Psoas muscle (tissue), 8 donors: ENCODE measurements around the gene ATP9B. TPM values are rescaled to one million over a fixed set of nuclear protein-coding genes. Genes with fewer than 3 reads are reported as not detected.

Experiments
- ATAC-seq, 4 donors: fragments of 200-7000 bp; cut with Tn5 transposase; one replicate each; pipeline ENCODE4 v1.9.1; 2020; ENCODE audit warnings: moderate library complexity in 3 of 4, mild to moderate bottlenecking in 2 of 4
- DNase-seq, 2 donors: peaks; one replicate each; pipeline ENCODE4 v3.0.0-alpha.2; 2020
- H3K27ac ChIP-seq: fragments of 200-600 bp; one replicate; pipeline ENCODE4 v1.8.0; 2022
- H3K27me3 ChIP-seq, 3 donors: fragments of 200-600 bp in 1 of 3; one replicate each; pipeline versions ENCODE4 v1.6.1 to v1.8.0; 2013 to 2022; ENCODE audit warnings: low read length in 2 of 3, mild to moderate bottlenecking in 2 of 3, moderate library complexity in 1 of 3; ENCODE audit not compliant: insufficient read depth in 3 of 3
- H3K36me3 ChIP-seq, 2 donors: fragments of 200-600 bp in 1 of 2; one replicate each; pipeline versions ENCODE4 v1.6.1 to v1.8.0; 2013 to 2022; ENCODE audit warnings: low read depth in 1 of 2, mild to moderate bottlenecking in 1 of 2, moderate library complexity in 1 of 2; ENCODE audit not compliant: insufficient read depth in 1 of 2
- H3K4me1 ChIP-seq: fragments of 200-600 bp; one replicate; pipeline ENCODE4 v1.8.0; 2022
- H3K4me3 ChIP-seq: fragments of 200-600 bp; one replicate; pipeline ENCODE4 v1.8.0; 2022; ENCODE audit warnings: mild to moderate bottlenecking
- H3K9me3 ChIP-seq: fragments of 200-600 bp; one replicate; pipeline ENCODE4 v1.8.0; 2022
- CTCF ChIP-seq: fragments of 200-600 bp; IDR thresholded peaks from one replicate; pipeline ENCODE4 v1.8.0; 2022; ENCODE audit warnings: antibody characterized with exemption
- WGBS, 3 donors: extraction: QIAGEN DNeasy Blood & Tissue Kit; methylation state at CpG; one replicate each; pipeline versions ENCODE4 v1.1.6 to v1.1.7; 2013; 5-methylcytosine and 5-hydroxymethylcytosine counted together
- intact Hi-C, 2 donors: fragments of 100-400 bp; cut with DNase I; formaldehyde crosslinking; loops; one replicate each; pipeline versions ENCODE4 v1.11.0 to v1.14.2; 2022
- polyA plus RNA-seq, 3 donors: library from polyadenylated mRNA; stranded (reverse); fragments of 200-250 nt; gene quantifications; one replicate each; pipeline ENCODE4 v1.2.3, GENCODE V29; 2013
- total RNA-seq, 4 donors: library from RNA; stranded (reverse); fragmentation: NEBNext Ultra II Directional in 2 of 4; extraction: Animal tissue kit (Norgen Biotek cat#: 25700) in 2 of 4; gene quantifications; one replicate each; pipeline versions ENCODE4 v1.2.1 to v1.2.4, GENCODE V29; 2021 to 2023
- donor health status: healthy with polysubstance abuse.
- donor health status: DM: no; HTN: no; CAD: no; lungs with moderate emphysema.
- donor health status: Bipolar disorder and iron deficiency.
- donor health status: healthy.
- donor health status: DM: yes; HTN: yes; CAD: no.
- donor health status: DM: no; HTN: no; CAD: no.
- donor health status: DM: no; HTN: no; CAD: no.
- donor health status: DM: yes; HTN: yes; CAD: no.

The ATP9B gene
- total and polyA plus RNA-seq, 7 donors = 5.0 to 22.1 (median 9.8) TPM

GRCh38 chr18:79353267-79353666 lies 284.1 kb downstream of the ATP9B start:
- no peaks in the 10 kb centered on the region for H3K27me3 ChIP-seq
- no peak overlapping the region for H3K27ac ChIP-seq
- TF ChIP-seq CTCF = no peak
- intact Hi-C loops = no loop called here
- H3K9me3 ChIP-seq = no peaks in the 10 kb centered on the region
- no peak overlapping the region for H3K4me3 ChIP-seq
- WGBS, 3 donors = 82 to 87% (median 85%) methylated on average over 17 of the region's 17 CpGs
- no peak for ATAC-seq
- no peak for DNase-seq
- no peaks in the 10 kb centered on the region for H3K4me1 ChIP-seq
- peaks cover 0 to 59% of the 10 kb centered on the region in 2 donors for H3K36me3 ChIP-seq

- H3K27me3 ChIP-seq = no peaks in the 10 kb centered on the region
- 85 to 95% (median 95%) methylated on average over 7 to 8 of the region's 8 CpGs for WGBS, 3 donors
- no peak for DNase-seq
- no peak overlapping the region for H3K4me3 ChIP-seq
- no peak overlapping the region for H3K27ac ChIP-seq
- TF ChIP-seq CTCF = no peak
- ATAC-seq = no peak
- peaks cover 0 to 55% of the 10 kb centered on the region in 2 donors for H3K36me3 ChIP-seq
- no peaks in the 10 kb centered on the region for H3K4me1 ChIP-seq
- H3K9me3 ChIP-seq = no peaks in the 10 kb centered on the region
- intact Hi-C loops = no loop called here
Observed at GRCh38 chr18:79354350-79354749, 285.2 kb downstream of the ATP9B start.

GRCh38 chr18:79355433-79356335 lies 286.5 kb downstream of the ATP9B start:
- TF ChIP-seq CTCF = no peak
- Histone ChIP-seq H3K27me3 (no peaks in the 10 kb centered on the region), H3K27ac (no peak overlapping the region), H3K36me3 (peaks cover 0 to 55% of the 10 kb centered on the region in 2 donors), H3K4me1 (no peaks in the 10 kb centered on the region), H3K9me3 (no peaks in the 10 kb centered on the region), H3K4me3 (no peak overlapping the region)
- intact Hi-C loops = no loop called here
- DNase-seq (no peak), ATAC-seq (no peak)
- WGBS, 3 donors = 86 to 91% (median 90%) methylated on average over 26 of the region's 26 CpGs

GRCh38 chr18:79356435-79356834 lies 287.2 kb downstream of the ATP9B start:
- Histone ChIP-seq H3K4me3 (no peak overlapping the region), H3K27ac (no peak overlapping the region), H3K9me3 (no peaks in the 10 kb centered on the region), H3K27me3 (no peaks in the 10 kb centered on the region), H3K4me1 (no peaks in the 10 kb centered on the region), H3K36me3 (peaks cover 0 to 55% of the 10 kb centered on the region in 2 donors)
- no peak for ATAC-seq
- WGBS, 3 donors = 81 to 85% (median 81%) methylated on average over 5 of the region's 5 CpGs
- intact Hi-C loops = no loop called here
- no peak for DNase-seq
- TF ChIP-seq CTCF = no peak
